Lung (tissue), 12 donors: ENCODE results near the gene FAM229A. TPM values are rescaled to one million over a fixed set of nuclear protein-coding genes. Genes with fewer than 3 reads are reported as not detected.

Source experiments
- ATAC-seq: fragments of 200-7000 bp; cut with Tn5 transposase; one replicate; pipeline ENCODE4 v1.9.1; 2020; ENCODE audit warnings: moderate number of reproducible peaks; ENCODE audit not compliant: insufficient read depth, low FRiP score
- DNase-seq, 3 donors: peaks; one replicate each; pipeline ENCODE4 v3.0.0-alpha.2; 2013 to 2017
- H3K27ac ChIP-seq, 2 donors: one replicate each; pipeline ENCODE4 v1.5.1; 2013; ENCODE audit warnings: mild to moderate bottlenecking in 2 of 2, moderate library complexity in 2 of 2, control low read depth in 1 of 2, inconsistent platforms in 1 of 2, low read depth in 1 of 2, low read length in 1 of 2
- H3K27me3 ChIP-seq, 3 donors: one replicate each; pipeline ENCODE4 v1.5.1; 2013; ENCODE audit warnings: low read length in 2 of 3; ENCODE audit not compliant: control insufficient read depth in 3 of 3, insufficient read depth in 3 of 3
- H3K36me3 ChIP-seq, 4 donors: one replicate each; pipeline ENCODE4 v1.5.1; 2013; ENCODE audit warnings: low read length in 4 of 4, mild to moderate bottlenecking in 1 of 4, moderate library complexity in 1 of 4; ENCODE audit not compliant: control insufficient read depth in 4 of 4, insufficient read depth in 4 of 4
- H3K4me1 ChIP-seq, 5 donors: one replicate each; pipeline ENCODE4 v1.5.1; 2013; ENCODE audit warnings: low read length in 5 of 5, mild to moderate bottlenecking in 2 of 5, moderate library complexity in 1 of 5; ENCODE audit not compliant: control insufficient read depth in 5 of 5, insufficient read depth in 5 of 5
- H3K4me3 ChIP-seq: one replicate; pipeline ENCODE4 v1.5.1; 2013; ENCODE audit warnings: mild to moderate bottlenecking, control low read depth, moderate library complexity
- H3K9ac ChIP-seq, 2 donors: one replicate each; pipeline ENCODE4 v1.5.1; 2013; ENCODE audit warnings: low read length in 2 of 2, control low read depth in 1 of 2; ENCODE audit not compliant: insufficient read depth in 1 of 2
- H3K9me3 ChIP-seq, 4 donors: one replicate each; pipeline ENCODE4 v1.5.1; 2013; ENCODE audit warnings: low read length in 3 of 4, mild to moderate bottlenecking in 1 of 4, moderate library complexity in 1 of 4; ENCODE audit not compliant: control insufficient read depth in 4 of 4, insufficient read depth in 3 of 4
- CTCF ChIP-seq: IDR thresholded peaks from 2 replicates; pipeline ENCODE4 v1.5.1; 2012; ENCODE audit warnings: mild to moderate bottlenecking; ENCODE audit errors: control extremely low read depth, extremely low read depth
- WGBS, 2 donors: extraction: QIAGEN DNeasy Blood & Tissue Kit; methylation state at CpG; one replicate each; pipeline ENCODE4 v1.1.7; 2013; 5-methylcytosine and 5-hydroxymethylcytosine counted together
- polyA plus RNA-seq, 2 donors: library from polyadenylated mRNA; stranded (reverse); fragments of 200-250 nt; gene quantifications; one replicate each; pipeline ENCODE4 v1.2.1, GENCODE V29; 2013
- total RNA-seq, 2 donors: library from RNA; depleted of rRNA in 1 of 2; stranded (reverse); fragments of >200 nt in 1 of 2; gene quantifications; one replicate each; pipeline ENCODE4 v1.2.1, GENCODE V29; 2014 to 2021
- donor health status: control.
- donor health status: control.
- donor health status: Bipolar disorder and iron deficiency.
- donor health status: healthy.
- donor health status: DM: yes; HTN: yes; CAD: no.

Gene FAM229A
- total and polyA plus RNA-seq, 4 donors = 2.2 to 7.2 (median 5.1) TPM

GRCh38 chr1:32392325-32392724 lies 30.0 kb upstream of the FAM229A start:
- Histone ChIP-seq H3K27ac (no peak overlapping the region), H3K27me3 (no peaks in the 10 kb centered on the region), H3K9ac (no peak overlapping the region), H3K4me3 (no peak overlapping the region), H3K36me3 (peaks cover 14 to 23% (median 21%) of the 10 kb centered on the region in 4 donors), H3K9me3 (no peaks in the 10 kb centered on the region), H3K4me1 (peaks cover 6 to 17% (median 10%) of the 10 kb centered on the region in 5 donors)
- 35 to 48% methylated on average over 3 of the region's 3 CpGs for WGBS, 2 donors
- DNase-seq = no peak
- no peak for ATAC-seq
- no peak for TF ChIP-seq CTCF

- H3K4me3 ChIP-seq = no peak overlapping the region
- peaks cover 6 to 17% (median 10%) of the 10 kb centered on the region in 5 donors for H3K4me1 ChIP-seq
- H3K9ac ChIP-seq = no peak overlapping the region
- TF ChIP-seq CTCF = no peak
- H3K36me3 ChIP-seq = peaks cover 21 to 30% (median 24%) of the 10 kb centered on the region in 4 donors
- no peak overlapping the region for H3K27ac ChIP-seq
- no peaks in the 10 kb centered on the region for H3K9me3 ChIP-seq
- no peak for ATAC-seq
- no peak for DNase-seq
- WGBS, 2 donors = 54 to 62% methylated on average over 8 of the region's 8 CpGs
- no peaks in the 10 kb centered on the region for H3K27me3 ChIP-seq
Observed at GRCh38 chr1:32390904-32391870, 28.9 kb upstream of the FAM229A start.

GRCh38 chr1:32388641-32389040 lies 26.4 kb upstream of the FAM229A start:
- Histone ChIP-seq H3K9ac (no peak overlapping the region), H3K4me3 (no peak overlapping the region), H3K9me3 (no peaks in the 10 kb centered on the region), H3K36me3 (peaks cover 29 to 48% (median 35%) of the 10 kb centered on the region in 4 donors), H3K27me3 (no peaks in the 10 kb centered on the region), H3K4me1 (peaks cover 5 to 15% (median 9%) of the 10 kb centered on the region in 5 donors), H3K27ac (no peak overlapping the region)
- WGBS, 2 donors = 87 to 90% methylated on average over 6 of the region's 6 CpGs
- ATAC-seq (no peak), DNase-seq (no peak)
- no peak for TF ChIP-seq CTCF
